Measurements from ENCODE around the gene SAP25. TPM values are rescaled to one million over a fixed set of nuclear protein-coding genes. Genes with fewer than 3 reads are reported as not detected.
"Not testable (repeated sequence)": the region's sequence is repeated elsewhere in the genome, so short reads cannot be mapped to it uniquely, and the experiment has no call there.

The SAP25 gene
- total RNA-seq, 3 donors from 2014 or later = 2.8 to 4.3 (median 3.5) TPM

DNA sequence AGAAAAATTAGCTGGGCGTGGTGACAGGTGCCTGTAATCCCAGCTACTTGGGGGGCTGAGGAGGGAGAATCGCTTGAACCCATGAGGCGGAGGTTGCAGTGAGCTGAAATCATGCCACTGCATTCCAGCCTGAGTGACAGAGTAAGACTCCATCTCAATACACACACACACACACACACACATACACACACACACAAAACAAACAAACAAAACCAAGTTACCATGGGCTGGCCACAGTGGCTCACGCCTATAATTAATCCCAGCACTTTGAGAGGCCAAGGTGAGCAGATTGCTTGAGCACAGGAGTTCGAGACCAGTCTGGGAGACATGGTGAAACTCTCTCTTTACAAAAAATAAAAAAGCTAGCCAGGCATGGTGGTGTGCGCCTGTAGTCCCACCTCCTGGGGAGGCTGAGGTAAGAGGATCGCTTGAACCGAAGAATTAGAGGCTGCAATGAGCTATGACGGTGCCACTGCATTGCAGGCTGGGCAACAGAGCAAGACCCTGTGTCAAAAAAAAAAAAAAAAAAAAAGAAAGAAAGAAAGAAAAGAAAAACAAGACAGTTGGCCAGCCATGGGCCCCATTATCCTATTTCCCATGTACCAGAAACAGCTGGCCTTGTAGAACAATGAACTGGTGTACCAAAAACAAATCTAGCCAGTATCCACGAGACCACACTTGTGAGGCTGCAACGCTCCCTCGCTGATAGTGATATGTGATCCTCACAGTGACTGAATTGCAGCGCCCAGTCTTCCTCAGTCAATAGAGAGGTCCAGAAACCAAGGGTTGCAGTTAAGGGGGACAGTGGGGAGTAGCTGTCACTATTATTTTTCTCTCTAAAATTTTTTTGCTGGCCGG, 41.3 kb downstream of the SAP25 start:
- Histone ChIP-seq H3K4me3 (no peak overlapping the region), H3K4me1 (ENCODE audit: low read depth) (peaks cover 3% of the 10 kb centered on the region), H3K36me3 (ENCODE audit: low read depth) (no peaks in the 10 kb centered on the region), H3K9me3 (no peaks in the 10 kb centered on the region)
- DNase-seq (no peak), ATAC-seq (peak; percentile 47)
- TF ChIP-seq CTCF (IDR thresholded peaks at IDR 0.05) = no peak
- intact Hi-C loops (cut with DNase I, micrococcal nuclease) = no loop called here

- intact Hi-C loops (cut with DNase I, micrococcal nuclease); H3K4me3 ChIP-seq; ATAC-seq; H3K4me1 ChIP-seq (ENCODE audit: low read depth); DNase-seq; H3K9me3 ChIP-seq; H3K36me3 ChIP-seq (ENCODE audit: low read depth): not testable (repeated sequence)
Measured at GRCh38 chr7:100528108-100528866, 45.4 kb downstream of the SAP25 start.

DNA sequence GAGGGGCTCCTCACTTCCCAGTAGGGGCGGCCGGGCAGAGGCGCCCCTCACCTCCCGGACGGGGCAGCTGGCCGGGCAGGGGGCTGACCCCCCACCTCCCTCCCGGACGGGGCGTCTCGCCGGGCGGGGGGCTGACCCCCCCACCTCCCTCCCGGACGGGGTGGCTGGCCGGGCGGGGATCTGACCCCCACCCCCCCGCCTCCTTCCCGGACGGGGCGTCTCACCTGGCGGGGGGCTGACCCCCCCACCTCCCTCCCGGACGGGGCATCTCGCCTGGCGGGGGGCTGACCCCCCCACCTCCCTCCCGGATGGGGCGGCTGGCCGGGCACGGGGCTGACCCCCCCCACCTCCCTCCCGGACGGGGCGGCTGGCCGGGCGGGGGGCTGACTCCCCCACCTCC, 50.5 kb downstream of the SAP25 start:
- H3K9me3 ChIP-seq, ATAC-seq: not testable (repeated sequence)

More for the DNA sequence above, 50.5 kb downstream of the SAP25 start:
- DNase-seq; H3K4me1 ChIP-seq (ENCODE audit: low read depth); intact Hi-C loops (cut with DNase I, micrococcal nuclease); H3K36me3 ChIP-seq (ENCODE audit: low read depth); H3K4me3 ChIP-seq: not testable (repeated sequence)

Other genes with a start within 250 kb of the SAP25 start
- 10 to 100 TPM; 36.4 to 95.3 (median 54.3) TPM for gene PILRB, start 215.8 kb downstream of the SAP25 start, total RNA-seq
- 10 to 100 TPM in 1 of 3 donors, 1 to 10 TPM in 2; 4.2 to 15.9 (median 7.8) TPM for gene PILRA, start 200.4 kb downstream of the SAP25 start, total RNA-seq
- 1 to 10 TPM; 1.8 to 6.1 (median 2.3) TPM for gene ZCWPW1, start 145.2 kb downstream of the SAP25 start, total RNA-seq
- gene MEPCE, start 144.1 kb downstream of the SAP25 start, total RNA-seq = 10 to 100 TPM; 29.3 to 46.8 (median 35.2) TPM
- gene PPP1R35, start 137.4 kb downstream of the SAP25 start, total RNA-seq = 10 to 100 TPM; 28.2 to 40.0 (median 28.9) TPM
- gene SPACDR, start 109.6 kb downstream of the SAP25 start, total RNA-seq = 1 to 10 TPM in 1 of 3 donors, under 1 TPM in 2; 0.43 to 1.0 (median 0.96) TPM
- 10 to 100 TPM; 45.1 to 65.2 (median 64.8) TPM for gene TSC22D4, start 94.7 kb downstream of the SAP25 start, total RNA-seq
- 1 to 10 TPM in 1 of 3 donors, under 1 TPM in 2; 0.23 to 2.8 (median 0.46) TPM for gene NYAP1, start 90.0 kb downstream of the SAP25 start, total RNA-seq
- gene AGFG2, start 34.7 kb downstream of the SAP25 start, total RNA-seq = 100 to 1,000 TPM in 1 of 3 donors, 10 to 100 TPM in 2; 56.5 to 113 (median 58.1) TPM
- gene LRCH4, start 12.2 kb upstream of the SAP25 start, total RNA-seq = 10 to 100 TPM; 57.2 to 71.0 (median 63.9) TPM
- gene FBXO24, start 12.4 kb upstream of the SAP25 start, total RNA-seq = 1 to 10 TPM in 1 of 3 donors, under 1 TPM in 2; 0.48 to 1.1 (median 0.66) TPM
- gene PCOLCE, start 28.5 kb upstream of the SAP25 start, total RNA-seq = 10 to 100 TPM in 2 of 3 donors, 1 to 10 TPM in 1; 6.1 to 47.9 (median 18.9) TPM
- gene MOSPD3, start 38.6 kb upstream of the SAP25 start, total RNA-seq = 10 to 100 TPM; 11.9 to 17.2 (median 14.4) TPM
- gene TFR2, start 67.7 kb upstream of the SAP25 start, total RNA-seq = 1 to 10 TPM in 2 of 3 donors, under 1 TPM in 1; 0.57 to 1.2 (median 1.1) TPM
- gene ACTL6B, start 82.5 kb upstream of the SAP25 start, total RNA-seq = 1 to 10 TPM in 1 of 3 donors, not detected in 2; 1.2 TPM
- gene GNB2, start 99.8 kb upstream of the SAP25 start, total RNA-seq = 100 to 1,000 TPM; 197 to 257 (median 232) TPM
- gene GIGYF1, start 120.3 kb upstream of the SAP25 start, total RNA-seq = 10 to 100 TPM; 34.6 to 49.8 (median 48.1) TPM
- 10 to 100 TPM; 24.8 to 28.9 (median 26.8) TPM for gene POP7, start 132.2 kb upstream of the SAP25 start, total RNA-seq
- not detected for gene EPO, start 146.6 kb upstream of the SAP25 start, total RNA-seq
- not detected for gene ZAN, start 159.7 kb upstream of the SAP25 start, total RNA-seq